Stimulated activated CD8-positive, alpha-beta memory T cell treated with anti-CD3 and anti-CD28 coated beads, Interleukin-2, amount 100 ng/mL, for 48 hours (primary cell): ENCODE measurements around the gene KCNMB1.

Source experiments
- DNase-seq, 2 donors: peaks; one replicate each; pipeline ENCODE4 v3.0.0-alpha.2; 2020; ENCODE audit warnings: low read depth in 2 of 2

KCNMB1 gene

DNA sequence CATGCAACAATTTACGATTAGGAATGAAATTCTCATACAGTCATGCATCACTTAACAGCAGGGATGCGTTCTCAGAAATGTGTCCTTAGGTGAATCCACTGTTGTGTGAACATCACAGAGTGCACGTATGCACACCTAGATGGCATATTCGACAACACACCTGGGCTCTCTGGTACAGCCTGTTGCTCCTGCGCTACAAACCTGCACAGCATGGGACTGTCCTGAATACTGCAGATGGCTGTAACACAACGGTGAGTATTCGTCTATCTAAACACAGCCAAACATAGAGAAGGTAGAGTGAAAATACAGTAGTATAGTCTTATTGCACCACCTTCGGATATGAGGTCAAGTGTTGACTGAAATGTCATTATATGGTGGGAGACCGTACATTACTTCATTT is 47.6 kb downstream of the KCNMB1 start:
- no peak for DNase-seq

DNA sequence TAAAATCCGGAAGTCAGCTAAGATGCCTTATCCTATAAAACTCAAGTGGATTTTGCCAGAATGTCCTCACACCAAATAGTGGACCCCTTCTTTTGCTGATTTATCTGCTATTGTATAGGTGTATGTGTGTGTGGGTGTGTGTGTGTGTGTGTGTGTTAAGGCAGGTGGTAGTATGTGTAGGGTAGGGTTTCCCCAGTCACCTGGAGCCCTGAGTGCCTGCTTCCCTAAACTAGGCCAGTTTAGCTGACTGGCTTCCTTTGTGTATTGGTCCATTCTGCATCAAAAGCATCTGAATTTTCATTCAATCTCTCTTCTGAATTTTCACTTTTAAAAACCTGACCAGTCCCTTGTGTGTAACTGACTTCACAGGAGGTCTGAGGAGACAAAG is 49.4 kb downstream of the KCNMB1 start:
- no peak for DNase-seq

DNA sequence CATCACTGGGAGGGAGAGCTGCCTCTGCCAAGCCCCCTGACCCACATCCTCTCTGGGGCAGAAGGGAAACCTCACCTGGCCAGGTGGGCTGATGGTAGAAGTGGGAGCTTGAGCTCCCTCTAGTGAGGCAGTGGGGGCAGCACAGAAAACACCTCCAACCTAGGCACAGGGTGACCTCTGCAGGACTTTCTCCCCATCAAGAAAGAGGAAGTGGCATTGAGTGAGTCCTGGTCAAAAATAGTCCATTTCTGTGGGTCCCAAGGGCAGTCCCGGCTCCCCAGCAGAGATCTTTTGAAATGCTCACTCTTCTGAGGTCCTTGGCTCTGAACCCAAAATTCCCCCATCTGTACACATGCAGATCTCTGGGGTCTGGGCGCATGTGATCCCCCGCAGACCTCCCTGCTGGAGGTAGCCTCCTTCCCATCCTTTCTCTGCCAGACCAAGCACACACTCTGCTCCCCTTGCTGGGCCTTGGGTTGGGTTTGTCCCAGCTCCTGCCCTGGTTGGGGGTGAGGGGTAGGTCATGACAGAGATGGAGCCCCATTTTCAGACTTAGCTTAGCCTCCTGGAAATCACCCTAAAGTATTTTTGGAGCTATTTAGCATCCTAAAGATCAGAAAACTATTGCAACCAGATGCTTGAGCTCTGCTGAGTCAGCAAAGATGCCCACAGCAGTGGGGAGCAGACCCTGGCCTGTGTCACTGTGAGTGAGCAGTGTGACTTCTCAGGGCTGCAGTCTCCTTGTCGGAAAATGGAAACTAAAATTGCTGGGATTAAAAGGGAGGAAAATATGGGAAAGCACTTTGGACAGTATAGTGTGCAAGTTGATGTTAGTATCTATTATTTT is 50.0 kb downstream of the KCNMB1 start:
- DNase-seq = peak in 1 of 2 donors; percentile 46

DNA sequence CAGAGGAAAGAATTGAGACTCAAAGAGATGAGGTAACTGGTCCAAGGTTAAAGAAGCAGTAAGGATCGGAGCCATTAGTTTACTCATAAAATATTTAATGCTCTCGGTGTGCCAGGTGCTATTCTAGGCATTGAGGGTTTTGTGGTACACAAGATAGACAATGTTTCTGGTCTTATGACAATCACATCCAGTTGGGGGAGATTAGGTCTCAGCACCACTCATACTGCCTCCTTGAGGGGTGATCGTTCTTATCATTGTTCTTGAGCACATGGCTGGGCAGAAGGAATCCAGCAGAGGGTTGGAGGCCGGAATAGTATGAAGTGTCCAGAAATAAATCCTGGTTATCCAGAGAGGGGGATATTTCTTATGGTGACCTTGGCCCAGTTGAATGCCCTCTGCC is 50.9 kb downstream of the KCNMB1 start:
- no peak for DNase-seq

DNA sequence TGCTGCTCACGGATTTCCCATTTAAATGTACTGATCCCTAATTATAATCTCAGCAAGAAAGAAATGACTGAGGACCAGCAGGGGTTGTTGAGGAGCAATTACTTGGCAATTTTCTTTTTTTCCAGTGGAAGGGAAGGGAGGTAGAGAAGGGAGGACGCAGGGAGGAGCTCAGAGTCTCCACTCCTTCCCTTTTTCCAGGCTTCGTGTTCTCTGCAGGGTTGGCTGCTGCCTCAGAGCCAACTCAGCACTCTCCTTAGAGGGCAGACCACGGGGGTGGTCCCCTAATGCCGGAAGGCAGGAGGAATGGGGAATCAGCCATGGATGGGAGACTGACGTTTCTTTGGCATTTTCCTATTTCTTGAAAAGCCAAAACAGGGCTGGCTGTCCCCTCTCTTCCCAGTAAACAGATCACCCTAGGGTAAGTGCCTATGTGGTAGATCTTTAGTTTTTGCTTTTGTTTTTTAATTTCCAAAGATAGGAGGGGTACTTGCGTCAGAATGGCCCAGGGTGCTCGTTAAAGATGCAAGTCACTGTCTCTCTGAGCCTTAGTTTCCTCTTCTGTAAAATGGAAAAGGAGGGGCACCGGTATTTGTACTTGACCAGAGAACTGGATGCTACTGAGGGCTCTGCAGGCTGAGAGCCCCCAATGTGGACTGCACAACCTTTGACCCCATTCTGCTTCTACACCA is 52.0 kb downstream of the KCNMB1 start:
- no peak for DNase-seq

DNA sequence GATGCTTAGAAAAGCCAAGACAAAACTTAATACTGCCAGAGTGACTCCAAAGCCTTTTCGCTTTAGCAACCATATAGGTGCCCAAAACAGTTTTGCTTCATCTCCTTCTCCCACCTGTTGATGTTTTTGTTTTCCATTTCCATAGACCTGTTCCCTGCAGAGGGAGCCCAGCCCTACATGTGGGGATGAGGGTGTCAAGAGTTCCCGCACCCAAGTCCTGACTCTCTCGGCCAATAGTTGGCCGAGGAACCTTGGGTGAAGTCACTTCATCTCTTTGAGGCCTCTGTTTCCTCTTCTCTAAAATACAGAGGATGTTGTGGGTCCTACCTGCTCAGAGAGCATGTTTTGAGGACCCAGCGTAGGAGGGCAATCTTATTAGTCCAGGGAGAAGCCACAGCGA is 53.1 kb downstream of the KCNMB1 start:
- no peak for DNase-seq

DNA sequence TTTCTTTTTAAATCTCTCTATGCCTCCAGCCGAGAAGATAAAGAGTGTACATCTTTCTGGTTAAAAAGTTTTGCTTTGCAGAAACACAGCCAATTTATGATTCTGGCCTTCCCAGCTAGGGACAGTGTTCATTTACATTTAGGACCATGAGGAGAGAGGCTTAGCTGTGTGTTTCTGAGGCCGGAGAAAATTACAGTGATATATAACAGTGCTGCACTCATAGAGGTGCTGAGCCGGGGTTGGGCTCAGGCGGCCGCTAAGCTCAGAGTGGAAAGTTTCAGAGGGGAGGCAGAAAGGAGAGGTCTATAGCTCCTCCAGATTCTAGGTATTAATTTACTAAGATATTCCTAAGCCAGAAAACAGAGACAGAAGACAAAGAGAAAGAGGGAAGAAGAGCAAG is 54.5 kb downstream of the KCNMB1 start:
- no peak for DNase-seq

DNA sequence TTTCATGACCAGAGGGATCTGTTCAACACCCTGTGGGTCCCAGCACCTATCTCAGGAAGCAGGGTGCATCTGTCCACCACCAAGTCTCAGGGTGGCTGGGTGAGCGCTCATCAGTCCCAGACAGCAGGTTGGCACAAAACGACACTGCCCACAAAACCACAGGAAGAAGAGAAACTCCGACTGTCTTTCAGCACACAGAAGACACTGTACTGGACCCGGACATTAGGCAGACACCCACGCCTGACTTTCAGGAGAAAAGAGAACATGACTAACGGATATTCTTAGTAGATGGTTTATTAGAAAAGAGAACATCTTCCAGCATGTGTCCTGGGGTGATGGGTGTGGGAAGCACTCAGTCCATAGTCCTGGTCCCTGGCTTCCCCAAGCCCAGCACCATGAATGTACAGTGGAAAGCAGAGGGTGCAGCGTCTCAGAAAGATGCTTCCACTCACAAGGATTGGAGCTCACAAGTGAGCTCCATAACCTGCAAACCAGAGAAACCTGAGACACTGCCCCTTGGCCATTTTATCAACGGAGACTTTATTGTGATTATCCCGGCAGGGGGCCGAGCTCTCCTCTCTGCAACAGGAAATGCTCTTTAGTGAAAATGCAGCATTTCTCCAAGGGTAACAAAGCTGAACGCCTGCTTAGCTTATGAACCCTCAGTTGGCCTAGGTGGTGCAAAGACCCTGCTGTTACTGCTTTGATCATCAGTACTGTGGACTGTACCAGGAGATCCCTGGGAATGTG is 55.8 kb downstream of the KCNMB1 start:
- DNase-seq = peak; percentile 47 to 53

DNA sequence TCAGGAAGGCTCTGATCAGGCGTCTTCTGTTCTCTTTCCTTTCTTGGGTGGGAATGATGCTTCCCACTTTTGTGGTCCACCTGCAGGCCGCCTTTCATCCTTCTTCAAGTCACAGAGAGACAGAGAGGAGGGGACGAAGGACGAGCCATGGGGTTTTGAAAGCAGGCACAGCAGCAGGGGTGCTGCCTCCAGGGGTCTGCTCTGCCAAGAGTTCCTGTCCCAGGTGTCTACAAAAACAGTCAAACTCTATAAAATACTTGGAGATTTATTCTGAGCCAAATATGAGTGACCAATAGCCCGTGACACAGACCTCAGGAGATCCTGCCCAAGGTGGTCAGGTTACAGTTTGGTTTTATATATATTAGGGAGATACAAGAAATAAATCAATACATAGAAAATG is 57.1 kb downstream of the KCNMB1 start:
- DNase-seq = no peak

DNA sequence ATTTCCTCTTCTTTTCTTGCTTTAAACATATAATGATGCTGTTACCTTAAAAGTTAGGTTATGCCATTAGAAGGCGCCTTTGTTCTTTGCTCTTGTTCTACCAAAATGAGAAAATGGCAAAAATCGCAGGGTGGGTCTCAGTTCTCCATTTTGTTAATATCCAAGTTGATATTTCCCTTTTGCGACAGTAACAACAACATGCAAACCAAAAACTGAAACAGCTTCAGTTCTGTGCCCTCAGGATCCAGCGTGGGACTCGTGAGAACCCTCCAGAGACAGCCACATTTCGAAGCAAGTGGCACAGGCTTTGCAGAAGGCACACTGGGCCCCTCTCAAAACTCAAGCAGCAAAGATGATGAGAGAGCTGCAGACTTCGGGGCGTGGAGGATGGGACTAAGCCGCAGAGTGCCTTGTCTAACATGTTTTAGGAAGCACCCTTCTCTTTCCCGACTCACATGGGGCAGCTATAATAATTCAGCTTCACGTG is 58.6 kb downstream of the KCNMB1 start:
- no peak for DNase-seq

DNA sequence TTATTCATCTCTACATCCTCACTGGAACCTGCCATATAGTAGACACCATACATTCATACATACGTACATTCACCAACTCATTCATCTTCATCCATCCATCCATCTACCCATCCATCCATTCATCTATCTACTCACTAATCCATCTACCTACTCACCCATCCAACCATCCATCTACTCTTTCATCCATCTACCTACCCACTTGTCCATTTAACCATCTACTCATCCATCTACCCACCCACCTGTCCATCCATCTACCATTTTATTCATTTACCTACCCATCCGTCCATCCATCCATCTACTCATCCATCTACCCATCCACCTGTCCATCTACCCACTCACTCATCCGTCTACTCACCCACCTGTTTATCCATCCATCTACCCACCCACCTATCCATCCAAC is 59.6 kb downstream of the KCNMB1 start:
- no peak for DNase-seq

DNA sequence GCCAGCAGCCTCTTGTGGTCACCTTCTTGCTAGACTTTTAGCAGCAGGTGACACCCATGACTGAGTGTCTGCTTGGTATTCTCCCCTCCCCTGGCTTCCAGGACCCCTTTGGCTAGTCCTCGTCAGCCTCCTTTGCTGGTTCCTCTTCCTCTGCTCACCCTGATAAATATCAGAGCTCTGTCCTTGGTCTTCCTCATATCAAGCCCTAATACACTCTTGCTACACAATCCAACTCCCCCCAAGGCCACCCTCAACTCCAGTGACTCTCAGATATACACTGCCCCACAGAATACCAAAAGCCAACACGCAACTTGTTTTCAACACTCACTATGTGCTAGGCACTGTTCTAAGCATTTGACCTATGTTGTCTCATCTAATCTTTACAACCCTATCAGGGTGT is 61.3 kb downstream of the KCNMB1 start:
- no peak for DNase-seq

DNA sequence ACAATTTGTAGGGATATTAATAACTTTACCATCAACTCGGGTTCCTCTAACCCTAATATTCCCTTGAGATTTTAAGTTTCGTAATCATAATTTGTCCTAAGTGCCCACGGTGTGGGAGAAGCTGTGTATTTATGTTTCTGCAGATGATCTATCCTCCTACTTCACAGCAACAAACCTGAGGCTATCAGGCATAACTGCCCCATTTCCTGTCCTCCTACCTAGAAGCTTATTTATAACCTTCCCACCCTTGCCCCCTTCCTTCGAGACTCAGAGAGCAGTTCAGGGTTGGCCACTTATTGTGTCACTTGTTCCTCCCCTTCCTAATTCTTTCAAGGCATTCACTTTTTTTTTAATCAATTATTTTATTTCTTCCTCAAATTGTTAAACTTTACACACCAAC is 62.0 kb downstream of the KCNMB1 start:
- no peak for DNase-seq
